Stimulated activated CD4-positive, alpha-beta T cell treated with anti-CD3 and anti-CD28 coated beads, Interleukin-4, amount 100 ng/mL, for 48 hours (primary cell): ENCODE measurements around the gene CDC14B.
"Not testable (repeated sequence)": the region's sequence is repeated elsewhere in the genome, so short reads cannot be mapped to it uniquely, and the experiment has no call there.

Experiments
- DNase-seq, 2 donors: peaks; one replicate each; pipeline ENCODE4 v3.0.0-alpha.2; 2020; ENCODE audit warnings: low read depth in 2 of 2

CDC14B gene

DNA sequence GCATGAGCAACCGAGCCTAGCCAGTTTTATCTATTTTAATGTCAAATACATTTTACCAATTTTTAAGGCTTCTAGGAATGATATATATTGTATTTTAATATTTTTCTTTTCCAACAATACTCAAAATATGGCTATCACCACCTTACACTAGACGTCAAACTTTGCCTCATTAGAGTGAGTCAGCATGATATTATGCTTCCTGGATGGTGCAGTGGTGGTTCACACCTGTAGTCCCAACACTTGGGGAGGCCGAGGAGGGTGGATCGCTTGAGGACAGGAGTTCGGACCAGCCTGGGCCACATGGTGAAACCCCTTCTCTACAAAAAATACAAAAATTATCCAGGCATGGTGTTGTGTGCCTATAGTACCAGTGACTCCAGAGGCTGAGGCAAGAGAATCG lies 7.3 kb upstream of the CDC14B start:
- DNase-seq: no peak

DNA sequence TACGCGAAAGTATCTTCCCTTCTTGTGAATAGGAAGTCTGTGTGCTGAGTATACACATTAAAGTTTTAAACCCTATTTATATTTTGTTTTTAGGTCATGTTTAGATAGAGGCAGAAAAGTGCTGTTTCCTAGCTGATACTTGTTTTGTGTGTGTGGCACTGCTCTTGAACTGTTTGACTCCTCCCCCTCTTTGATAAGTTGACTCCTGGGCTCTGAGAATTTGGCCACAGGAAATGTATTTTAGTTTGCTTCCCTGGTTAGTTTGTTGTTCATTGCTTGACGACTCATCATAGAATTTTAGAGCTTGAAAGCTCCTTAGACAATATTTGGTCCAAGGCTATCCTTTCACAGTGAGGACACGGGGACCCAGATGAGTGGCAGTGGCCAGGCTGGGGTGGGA lies 2.0 kb upstream of the CDC14B start:
- DNase-seq: no peak

DNA sequence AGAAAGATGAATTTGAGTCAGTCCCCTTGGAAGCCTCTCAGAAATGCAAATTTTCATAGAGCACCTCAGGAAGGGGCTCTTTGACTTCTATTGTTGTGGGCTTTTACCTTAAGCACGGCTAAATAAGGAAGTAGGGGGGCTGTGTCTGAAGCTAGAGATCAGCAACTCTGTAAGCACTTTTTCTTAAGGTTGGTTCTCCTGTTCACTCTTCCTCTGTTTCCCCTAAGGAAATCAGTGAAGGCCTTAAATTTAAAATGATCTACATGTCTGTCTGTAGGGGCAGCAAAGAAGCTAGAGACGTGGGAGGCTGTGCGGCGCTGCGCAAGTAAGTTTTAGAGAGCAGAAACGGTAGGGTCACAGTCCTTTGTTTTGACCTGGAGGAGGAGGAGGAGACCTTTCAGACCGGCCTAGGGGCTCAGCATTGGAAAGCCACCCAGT lies 1.2 kb upstream of the CDC14B start:
- no peak for DNase-seq

DNA sequence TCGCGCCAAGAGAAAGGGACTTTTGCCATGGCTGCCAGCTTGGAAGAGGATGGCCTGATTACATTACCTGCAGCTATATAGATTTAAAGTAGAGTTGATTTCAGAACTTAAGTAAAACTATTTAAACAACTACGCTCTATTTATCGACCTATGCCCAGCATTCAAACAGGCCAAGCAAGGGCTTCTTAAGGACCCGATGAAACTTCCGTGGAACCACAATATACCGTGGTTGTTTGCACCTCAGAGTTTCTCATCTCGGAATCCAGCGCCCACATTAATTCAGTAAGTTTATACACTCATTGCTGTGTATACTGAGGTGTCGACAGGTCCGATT lies 505 bp upstream of the CDC14B start:
- DNase-seq: no peak

DNA sequence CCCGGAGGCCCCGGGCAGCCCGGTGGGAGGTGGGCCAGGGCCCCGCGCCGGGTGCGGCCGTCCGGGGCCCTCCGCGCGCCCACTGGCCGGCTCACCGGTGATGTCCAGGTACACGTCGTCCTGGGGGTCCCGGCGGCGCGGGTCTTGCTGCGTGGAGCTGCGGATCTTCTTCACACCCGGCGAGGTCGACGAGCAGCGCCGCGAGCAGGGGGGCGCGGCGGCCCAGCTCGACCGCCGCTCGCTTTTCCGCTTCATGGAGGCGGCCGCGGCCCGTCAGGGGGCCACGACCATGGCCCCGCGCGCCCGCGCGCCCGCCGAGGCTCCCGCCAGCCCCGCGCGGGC lies 548 bp downstream of the CDC14B start:
- no peak for DNase-seq

DNA sequence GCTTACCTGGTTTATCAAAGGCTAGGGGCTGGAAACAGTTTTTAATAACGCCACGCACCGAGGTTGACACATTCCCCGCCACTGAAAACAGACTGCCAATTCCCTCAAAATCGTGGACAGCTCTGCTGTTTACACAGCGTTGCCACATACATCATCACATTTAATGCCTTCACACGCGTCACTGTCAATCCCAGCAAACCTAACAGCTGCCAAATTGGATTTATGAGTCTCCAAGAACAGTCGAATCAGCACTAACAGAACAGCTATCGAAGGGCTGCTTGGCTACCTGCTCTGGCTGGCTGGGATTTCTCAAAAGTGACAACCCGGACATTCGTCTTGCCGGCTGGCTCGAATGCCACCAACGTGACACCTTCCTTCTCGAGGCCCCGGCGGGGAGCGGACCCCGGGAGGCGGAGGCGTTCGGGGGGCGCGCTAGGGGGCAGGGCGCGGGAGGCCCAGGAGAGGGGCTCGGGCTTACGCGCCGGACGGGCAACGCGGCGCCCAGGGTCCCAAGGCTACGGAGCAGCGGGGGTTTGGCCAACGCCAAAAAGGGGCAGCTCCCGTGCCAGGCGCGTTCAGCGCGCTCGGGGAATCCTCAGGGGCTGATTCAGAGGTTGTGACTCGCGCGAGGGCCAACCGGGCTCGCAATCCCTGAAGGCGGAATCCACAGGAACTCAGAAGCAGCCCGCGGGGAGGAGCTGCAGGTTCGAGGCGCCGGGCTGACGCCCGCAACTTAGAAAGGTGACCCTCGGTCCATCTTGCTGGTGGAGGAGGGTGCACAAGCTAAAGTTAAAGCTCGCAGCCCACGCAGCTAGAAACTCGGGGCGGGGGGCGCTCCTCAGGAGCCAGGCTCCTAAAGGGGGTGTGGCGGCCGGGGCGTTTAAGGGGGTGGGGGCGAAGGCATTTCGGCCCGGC lies 1.2 kb downstream of the CDC14B start:
- peak in 1 of 2 donors; percentile 4 for DNase-seq

DNA sequence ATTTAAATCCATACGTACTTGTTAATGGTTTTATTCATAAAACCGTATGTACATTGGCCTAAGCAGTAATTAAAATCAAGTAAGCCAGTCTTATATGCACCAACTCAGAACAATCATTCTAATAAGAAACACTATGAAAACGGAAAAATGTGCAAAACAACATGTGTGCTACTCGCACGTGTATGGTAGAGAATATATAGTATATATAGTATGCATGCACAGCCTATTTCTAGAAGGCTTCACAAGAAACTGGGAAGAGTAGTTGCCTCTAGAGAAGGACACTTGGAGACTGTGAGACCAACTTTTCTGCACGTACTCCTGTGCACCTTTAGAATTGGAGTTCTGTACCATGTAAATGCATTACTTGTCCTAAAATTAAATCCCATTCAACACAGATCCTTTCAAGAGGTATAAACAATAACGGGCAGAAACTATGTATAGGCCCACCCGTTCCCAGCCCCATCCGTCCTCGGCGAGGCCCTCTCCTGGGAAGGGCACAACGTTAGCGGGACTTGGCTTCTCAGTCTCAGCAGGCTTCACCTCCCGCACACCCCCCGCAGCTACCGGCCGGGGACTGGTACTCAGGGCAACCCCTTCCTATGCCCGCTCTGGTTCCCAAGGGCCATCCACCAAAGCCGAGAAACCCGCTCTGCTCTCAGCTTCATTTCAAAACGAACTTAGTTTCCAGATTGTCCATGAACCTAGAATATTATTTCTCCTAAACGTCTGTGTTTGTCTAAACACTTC lies 2.0 kb downstream of the CDC14B start:
- DNase-seq: no peak

DNA sequence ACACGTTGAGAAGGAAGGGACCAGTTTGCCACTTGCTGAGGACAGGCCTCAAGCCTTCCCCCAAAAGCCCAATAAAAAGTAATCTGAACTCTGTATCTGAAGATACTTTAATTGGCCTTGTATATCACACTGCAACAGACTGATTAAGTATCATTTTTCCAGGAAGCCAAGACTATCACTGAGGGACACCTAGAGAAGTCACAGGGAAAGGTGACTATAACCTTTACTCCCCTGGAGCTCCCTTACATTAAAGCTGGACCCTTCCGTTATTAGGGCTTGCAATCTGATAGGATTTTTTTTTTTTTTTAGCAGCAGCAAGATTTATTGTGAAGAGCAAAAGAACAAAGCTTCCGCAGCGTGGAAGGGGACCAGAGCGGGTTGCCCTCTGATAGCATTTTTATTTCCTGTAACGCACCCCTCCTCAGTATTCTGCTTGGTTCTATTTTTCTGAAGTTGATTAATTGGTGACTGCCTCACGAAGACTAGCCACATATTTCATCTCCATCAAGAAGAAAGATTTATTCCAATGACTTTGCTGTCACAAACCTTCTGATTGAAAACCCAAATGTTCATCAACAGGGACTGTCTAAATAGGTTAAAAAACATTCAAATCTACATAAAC lies 2.7 kb downstream of the CDC14B start:
- no peak for DNase-seq

DNA sequence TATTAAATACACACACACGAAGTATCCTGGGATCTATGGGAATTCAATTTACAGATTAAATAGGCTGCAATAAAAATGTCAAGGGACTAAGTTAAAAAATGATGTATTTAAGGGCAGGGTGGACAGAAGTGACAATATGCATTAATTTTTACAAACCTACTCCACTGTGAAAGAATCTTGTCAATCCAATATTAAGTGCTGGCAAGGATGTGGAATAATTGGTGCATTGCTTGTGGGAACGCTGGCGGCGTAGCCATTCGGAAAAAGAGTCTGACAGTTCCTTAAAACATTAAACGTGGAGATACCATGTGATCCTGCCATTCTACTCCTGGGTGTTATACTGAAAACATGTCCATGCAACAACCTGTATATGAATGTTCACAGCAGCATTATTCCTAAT lies 4.2 kb downstream of the CDC14B start:
- DNase-seq: no peak

DNA sequence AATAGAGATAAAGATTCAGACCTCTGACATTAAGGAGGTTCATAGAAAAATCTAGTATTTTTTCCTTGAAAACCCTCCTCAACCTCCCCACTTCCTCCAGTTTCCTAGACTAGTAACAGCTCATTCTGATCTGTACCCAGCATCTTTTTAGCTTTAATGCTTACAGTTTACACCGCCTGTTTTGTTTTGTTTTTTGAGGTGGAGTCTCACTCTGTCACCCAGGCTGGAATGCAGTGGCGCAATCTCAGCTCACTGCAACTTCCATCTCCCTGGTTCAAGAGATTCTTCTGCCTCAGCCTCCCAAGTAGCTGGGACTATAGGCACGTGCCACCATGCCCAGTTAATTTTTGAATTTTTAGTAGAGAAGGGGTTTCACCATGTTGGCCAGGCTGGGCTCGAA lies 5.0 kb downstream of the CDC14B start:
- not testable (repeated sequence) for DNase-seq

DNA sequence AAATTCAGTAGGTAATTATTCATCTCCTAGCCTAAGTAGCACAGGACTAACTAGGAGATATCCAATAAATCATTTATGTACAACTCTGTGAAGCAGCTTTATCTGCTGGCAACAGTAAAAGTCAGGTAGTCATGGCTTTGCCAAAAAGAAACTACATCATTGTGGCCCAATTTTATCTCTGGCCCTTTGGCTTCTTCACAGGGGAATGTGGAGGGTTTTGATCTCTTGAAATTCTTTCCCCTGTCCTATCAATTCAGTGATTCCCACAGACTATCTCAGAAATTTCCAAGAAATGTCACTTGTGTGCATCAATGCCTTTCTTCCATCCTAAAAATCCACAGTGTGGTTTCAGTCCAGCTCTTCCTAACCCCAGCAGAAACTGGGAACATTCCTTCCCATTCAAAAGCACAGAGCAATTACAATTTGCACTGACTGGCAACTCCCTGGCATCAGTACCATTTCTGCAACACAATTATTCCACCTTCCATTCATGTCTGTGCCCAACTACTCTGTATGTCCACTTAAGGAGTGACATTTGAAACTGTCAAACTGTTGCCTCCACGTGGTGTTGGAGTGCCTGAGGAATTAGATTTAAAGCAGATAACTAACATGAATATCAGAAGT lies 6.6 kb downstream of the CDC14B start:
- no peak for DNase-seq

DNA sequence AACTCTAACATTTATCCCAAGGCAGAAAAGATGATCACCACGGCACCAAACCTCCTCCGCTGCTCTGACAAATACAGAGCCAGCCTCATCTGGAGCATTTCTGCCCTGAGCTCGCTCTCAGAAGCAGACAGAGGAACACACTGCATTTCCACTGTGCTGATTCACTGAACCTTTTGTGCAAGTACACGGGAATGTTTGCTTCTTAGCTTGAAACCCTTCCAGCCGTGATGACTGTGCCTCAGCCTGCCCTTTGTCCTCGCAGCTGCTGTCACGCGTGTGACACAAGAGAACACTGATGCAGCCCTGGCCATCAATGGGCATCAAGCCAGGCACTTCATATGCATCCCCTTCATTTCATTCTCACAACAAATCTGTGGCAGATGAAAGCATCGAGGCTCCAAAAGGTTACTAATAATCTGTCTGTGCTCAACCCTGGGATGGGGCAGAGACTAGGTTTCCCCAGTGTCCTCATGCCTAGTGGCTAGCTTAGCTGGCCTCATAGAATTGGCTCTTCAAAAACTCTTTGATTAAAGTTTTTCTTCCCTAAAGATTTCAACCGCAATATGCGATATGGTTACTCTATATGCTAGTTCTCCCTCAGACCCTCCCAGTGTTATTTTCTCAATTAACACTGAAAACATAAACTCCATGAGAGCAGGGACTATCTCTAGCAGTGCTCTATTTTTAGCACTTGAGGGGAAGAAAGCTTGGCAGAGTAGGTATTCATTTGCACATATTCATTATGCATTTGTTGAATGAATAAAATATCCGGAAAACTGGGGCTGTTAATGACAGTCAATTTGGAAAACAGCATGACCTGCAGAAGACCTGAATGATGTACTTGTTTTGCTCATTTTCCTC lies 7.3 kb downstream of the CDC14B start:
- DNase-seq: no peak

DNA sequence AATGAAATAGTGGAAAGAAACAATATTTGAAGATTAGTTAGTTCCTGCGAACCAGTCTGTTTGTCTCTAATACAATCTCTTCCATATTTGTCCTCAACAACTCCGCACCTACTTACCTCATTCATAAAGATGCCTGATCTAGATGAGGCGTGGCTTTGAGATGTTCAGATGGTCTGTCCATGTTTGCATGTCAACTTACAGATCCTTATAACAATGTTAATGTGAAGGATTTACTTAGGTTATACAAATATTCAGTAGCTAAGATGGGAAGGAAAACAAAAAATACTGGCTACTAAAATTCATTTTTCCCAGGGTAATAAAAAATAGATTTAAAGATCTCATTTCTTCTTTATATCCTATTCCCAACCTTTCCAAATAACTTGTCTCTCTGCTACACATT lies 8.3 kb downstream of the CDC14B start:
- no peak for DNase-seq

DNA sequence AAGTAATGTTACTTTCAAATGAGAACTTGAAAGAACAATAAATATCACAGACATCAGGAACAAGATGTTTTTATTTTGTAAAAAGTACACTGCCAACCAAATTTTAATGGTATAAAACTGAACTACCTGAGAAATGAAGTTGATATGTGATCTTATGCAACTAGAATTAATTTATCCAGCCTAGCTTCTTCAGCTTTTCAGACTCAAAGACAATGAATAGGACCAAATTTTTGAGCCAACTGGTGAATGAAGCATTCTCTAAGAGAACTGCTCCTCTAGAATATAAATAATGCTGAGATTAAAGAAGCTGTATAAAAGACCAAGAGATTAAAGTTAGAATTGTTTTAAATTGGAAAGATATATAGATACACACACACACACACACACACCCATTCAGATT lies 9.9 kb downstream of the CDC14B start:
- no peak for DNase-seq

DNA sequence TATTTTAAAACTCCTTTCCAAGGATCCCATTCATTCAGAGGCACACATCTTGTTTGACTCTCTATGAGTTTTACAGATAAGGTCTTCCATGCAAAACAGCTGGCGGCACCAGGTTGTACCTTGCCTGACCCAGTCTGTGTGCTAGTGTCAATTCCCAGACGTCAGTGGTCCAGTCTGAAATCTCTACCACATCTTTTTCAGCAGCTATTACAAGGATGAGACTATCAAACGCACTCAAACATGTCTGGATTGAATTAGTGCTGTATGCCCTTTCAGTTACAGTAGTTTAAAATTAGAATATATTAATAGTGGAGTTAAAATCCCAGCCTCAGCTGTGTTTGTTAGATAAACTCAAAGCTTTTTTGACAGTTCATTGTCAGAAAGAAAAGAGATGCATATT lies 11.7 kb downstream of the CDC14B start:
- DNase-seq: no peak

DNA sequence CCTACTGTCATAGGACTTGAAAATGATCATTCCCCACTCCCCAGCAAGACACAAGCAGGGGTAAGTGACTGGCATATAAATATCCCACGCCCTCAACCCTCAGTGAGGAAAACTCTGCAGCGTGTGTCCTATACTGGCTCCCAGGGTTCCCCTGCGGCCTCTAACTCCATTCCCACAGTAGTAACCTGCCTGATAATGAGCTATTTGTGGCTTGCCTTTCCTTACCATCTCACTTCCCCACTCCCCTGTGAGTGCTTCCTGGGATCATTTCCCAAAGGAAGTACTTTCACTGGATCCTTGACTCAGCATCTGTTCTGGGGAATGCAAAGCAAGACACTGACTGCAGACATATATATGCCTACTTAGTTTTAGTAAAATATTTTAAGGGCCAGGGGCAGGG lies 14.3 kb downstream of the CDC14B start:
- no peak for DNase-seq

DNA sequence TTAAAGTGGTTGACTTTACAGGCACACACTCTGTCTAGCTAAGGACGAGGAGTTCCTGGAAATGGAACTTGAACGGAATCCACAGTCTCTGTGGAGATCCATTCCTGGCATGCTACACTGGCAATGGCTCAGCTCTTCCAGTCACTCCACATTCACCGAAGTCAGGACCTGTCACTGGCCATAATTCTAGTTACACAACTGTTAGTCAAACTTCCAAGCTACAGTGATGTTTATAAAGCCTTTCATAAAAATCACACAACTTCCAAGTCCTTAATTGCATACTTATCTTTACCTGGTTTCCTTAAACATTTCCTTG lies 15.7 kb downstream of the CDC14B start:
- no peak for DNase-seq

DNA sequence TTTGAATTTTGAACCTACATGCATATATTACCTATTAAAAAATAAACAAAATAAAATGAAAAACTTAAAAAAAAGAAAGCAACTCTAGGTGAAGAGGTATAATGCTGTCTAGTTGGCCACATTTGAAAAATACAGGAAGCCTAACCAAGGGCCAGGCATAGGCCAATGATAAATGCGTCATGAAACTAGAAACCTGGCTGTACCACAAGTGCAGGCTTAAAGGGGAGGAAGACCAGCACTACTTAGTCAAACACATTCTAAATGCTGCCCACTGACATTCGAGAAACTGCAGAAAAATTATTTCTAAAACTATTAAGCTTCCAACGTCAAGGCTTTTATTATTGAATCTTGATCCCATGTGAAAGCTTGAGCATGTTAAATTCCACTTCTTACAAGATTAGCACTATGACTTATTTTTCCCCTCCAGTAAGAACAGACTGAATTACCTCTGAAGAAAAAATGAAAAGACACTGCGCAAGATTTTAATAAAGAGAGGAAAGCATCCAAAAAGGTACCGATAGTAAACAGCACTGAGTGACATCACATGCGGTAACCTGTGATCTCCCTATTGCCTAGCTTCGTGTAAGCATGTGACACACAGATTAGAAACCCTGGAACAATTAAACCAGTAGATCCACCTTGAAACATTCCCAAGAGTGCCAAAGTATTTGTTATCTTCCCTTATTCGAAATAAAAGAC lies 16.2 kb downstream of the CDC14B start:
- DNase-seq: no peak

DNA sequence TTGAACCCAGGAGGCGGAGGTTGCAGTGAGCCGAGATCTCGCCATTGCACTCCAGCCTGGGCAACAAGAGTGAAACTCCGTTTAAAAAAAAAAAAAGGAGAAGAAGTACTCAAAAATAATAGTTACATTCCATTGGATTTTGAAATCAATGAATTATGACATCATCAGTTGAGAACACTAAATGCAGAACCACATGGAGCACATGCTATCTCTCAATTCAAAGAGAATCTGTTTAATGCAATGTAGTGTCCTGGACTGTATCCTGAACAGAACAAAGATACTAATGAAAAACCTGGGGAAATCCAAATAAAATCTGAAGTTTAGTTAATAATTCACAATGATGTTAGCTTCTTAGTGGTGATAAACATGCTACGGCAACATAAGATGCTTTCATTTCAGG lies 20.3 kb downstream of the CDC14B start:
- DNase-seq: no peak

DNA sequence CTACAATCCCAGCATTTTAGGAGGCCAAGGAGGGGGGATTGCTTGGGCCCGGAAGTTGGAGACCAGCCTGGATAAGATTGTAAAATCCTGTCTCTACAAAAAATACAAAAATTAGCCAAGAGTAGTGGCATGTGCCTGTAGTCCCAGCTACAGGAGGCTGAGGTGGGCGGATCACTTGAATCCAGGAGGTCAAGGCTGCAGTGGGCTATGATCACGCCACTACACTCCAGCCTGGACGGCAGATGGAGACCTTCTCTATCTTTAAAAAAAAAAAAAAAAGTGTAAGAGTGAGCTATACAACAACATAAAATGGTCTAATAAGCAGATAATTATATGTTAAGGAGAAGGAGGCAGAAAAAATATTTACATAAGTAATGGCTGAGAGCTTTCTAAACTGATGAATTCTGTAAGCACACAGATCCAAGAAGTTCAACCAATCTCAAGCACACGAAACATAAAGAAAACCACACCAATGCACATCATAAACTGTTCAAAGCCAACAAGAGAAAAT lies 23.0 kb downstream of the CDC14B start:
- DNase-seq: no peak
